ENCODE results near the gene ZKSCAN1.

Gene ZKSCAN1

DNA sequence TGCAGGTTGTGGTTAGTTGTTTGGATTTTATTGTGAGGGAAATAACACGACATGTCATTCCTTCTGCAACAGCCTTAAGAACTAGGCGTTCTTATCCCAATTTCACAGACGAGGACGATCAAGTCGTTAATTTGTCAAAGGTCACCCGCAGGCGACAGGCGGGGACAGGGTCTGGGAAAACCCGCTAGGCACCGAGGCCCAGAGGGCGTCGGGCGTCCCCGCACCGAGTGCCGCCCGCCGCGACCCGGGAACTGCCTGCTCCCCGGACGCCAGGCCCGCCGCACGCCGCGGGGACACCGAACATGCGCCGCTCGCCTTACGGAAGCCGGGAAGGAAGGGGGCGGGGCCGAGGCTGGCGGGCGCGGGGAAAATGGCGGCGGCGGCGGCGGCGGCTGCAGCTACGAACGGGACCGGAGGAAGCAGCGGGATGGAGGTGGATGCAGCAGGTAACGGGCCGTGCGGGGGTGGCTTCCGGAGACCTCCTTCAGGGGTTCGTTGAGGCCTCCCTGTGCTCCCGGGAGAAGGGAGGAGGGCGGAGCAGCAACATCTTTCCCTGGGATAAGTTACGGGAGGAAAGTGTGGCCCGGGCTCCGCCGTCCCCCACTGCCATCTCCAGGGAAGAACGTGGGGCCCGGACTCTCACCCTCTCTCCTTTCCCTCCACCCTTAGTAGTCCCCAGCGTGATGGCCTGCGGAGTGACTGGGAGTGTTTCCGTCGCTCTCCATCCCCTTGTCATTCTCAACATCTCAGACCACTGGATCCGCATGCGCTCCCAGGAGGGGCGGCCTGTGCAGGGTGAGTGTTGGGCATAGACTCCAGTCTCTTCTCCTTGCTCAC lies 73.4 kb downstream of the ZKSCAN1 start, which contains the start of gene COPS6:
Gene COPS6, plus strand, starts transcription at position 349 of the 837 bp plus-strand sequence. Its CDS starts 22 bp downstream, at position 371.
- H3K4me3 ChIP-seq (ENCODE audit: low read depth, low read length), result peak within 1 kb of the TSS; percentile 95
- TF ChIP-seq, protein P1, sequence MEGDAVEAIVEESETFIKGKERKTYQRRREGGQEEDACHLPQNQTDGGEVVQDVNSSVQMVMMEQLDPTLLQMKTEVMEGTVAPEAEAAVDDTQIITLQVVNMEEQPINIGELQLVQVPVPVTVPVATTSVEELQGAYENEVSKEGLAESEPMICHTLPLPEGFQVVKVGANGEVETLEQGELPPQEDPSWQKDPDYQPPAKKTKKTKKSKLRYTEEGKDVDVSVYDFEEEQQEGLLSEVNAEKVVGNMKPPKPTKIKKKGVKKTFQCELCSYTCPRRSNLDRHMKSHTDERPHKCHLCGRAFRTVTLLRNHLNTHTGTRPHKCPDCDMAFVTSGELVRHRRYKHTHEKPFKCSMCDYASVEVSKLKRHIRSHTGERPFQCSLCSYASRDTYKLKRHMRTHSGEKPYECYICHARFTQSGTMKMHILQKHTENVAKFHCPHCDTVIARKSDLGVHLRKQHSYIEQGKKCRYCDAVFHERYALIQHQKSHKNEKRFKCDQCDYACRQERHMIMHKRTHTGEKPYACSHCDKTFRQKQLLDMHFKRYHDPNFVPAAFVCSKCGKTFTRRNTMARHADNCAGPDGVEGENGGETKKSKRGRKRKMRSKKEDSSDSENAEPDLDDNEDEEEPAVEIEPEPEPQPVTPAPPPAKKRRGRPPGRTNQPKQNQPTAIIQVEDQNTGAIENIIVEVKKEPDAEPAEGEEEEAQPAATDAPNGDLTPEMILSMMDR (IDR thresholded peaks at IDR 0.05; ENCODE audit: low read depth, low read length, missing control alignments), result no peak
- no peak for DNase-seq (ENCODE audit: low read depth)

DNA sequence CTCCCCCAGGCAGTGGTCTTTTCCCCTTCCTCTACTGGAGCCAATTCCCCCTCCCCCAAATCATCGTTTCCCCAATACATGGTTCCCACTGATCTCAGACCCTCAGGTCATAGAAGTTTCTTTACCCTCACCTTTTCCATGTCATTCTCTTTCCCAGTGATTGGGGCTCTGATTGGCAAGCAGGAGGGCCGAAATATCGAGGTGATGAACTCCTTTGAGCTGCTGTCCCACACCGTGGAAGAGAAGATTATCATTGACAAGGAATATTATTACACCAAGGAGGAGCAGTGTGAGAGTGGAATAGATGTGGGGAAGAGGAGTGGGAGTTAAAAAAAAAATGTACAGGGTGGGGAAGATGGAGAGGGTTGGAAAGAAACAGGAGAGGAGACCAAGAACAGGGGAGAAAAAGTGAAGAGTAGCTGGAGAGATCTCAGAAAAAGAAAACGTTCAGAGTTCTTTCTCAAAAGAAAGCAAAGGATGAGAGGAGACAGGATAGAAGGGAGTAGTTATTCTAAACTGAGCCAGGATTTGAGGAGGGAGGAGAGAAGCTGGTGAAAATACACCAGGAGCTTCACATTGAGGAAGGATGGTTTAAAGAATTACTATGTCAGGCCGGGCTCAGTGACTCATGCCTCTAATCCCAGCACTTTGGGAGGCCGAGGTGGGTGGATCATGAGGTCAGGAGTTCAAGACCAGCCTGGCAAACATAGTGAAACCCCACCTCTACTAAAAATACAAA lies 74.2 kb downstream of the ZKSCAN1 start:
- no peak for DNase-seq (ENCODE audit: low read depth)
- peak overlapping the region; percentile 95 for H3K4me3 ChIP-seq (ENCODE audit: low read depth, low read length)
- TF ChIP-seq, protein P1 (IDR thresholded peaks at IDR 0.05; ENCODE audit: low read depth, low read length, missing control alignments), result no peak

DNA sequence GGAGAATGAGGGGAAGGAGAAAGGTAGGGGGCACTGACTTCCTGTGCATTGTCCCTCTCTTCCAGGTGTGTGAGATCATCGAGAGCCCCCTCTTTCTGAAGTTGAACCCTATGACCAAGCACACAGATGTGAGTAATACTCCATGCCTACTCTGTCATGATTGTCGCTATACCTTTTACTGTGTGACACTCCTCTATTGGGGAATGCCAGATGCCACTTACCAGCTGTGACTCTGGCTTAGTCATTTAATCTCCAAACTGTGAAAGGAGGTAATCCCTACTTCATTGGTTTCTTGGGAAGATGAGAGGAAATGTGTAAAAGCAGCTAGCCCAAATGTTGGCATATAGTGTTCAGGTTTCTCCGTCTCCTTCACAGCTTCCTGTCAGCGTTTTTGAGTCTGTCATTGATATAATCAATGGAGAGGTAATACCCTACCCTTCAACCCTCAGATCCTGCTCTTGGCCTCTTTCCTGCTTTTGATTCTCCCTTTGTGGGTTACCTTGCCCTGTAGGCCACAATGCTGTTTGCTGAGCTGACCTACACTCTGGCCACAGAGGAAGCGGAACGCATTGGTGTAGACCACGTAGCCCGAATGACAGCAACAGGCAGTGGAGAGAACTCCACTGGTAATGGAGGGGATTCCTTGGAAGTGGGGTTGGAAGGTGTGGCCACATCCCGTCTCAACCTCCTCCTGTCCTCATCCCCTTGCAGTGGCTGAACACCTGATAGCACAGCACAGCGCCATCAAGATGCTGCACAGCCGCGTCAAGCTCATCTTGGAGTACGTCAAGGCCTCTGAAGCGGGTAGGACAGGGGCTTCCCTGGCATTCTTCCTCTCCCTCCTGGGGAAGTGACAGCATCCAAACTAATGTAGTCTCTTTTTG lies 75.4 kb downstream of the ZKSCAN1 start:
- DNase-seq (ENCODE audit: low read depth), result no peak
- no peak overlapping the region for H3K4me3 ChIP-seq (ENCODE audit: low read depth, low read length)
- TF ChIP-seq, protein P1 (IDR thresholded peaks at IDR 0.05; ENCODE audit: low read depth, low read length, missing control alignments), result no peak
